ENCODE measurements around the gene IZUMO1.
"Not testable (repeated sequence)": the region's sequence is repeated elsewhere in the genome, so short reads cannot be mapped to it uniquely, and the experiment has no call there.

The IZUMO1 gene

DNA sequence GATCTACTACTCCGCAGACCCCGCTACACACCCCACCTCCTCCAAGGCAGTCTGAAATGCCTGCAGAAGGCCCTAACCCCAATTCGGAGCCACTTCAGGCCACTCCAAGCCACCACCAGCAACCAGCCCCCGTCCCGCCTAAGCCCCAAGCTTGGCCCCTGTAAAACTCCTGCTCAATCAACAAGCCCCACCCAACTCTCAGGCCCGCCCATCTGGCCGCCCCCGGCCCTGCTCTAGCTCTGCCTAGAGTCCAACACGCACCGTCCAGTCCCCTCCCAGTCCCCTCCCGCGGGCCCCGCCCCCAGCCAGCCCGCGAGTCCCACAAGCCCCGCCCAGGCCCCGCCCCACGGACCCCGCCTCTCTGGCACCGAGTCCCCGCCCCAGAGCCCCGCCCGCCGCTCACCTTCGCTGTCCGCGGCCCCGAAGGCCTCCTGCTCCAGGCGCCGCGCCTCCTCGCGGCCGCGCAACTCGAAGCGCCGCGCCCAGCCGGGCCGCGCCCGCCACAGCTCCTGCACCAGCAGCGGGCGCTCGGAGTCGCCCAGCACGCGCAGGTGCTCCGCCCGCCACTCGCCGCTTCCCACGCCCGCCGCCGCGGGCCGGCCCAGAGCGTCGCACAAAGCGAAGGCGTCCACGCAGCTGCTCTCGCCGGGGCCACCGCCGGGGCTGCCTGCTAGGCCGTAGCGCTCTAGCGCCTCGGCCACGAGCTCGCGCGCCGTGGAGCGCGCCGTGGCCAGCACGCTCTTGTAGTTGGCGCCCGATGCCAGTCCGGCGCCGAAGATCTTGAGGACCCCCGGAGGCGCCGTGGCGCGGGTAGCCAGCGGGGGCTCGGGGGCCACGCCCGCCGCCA, 7.9 kb downstream of the IZUMO1 start:
- DNase-seq (ENCODE audit: low read depth, low spot score): no peak

DNA sequence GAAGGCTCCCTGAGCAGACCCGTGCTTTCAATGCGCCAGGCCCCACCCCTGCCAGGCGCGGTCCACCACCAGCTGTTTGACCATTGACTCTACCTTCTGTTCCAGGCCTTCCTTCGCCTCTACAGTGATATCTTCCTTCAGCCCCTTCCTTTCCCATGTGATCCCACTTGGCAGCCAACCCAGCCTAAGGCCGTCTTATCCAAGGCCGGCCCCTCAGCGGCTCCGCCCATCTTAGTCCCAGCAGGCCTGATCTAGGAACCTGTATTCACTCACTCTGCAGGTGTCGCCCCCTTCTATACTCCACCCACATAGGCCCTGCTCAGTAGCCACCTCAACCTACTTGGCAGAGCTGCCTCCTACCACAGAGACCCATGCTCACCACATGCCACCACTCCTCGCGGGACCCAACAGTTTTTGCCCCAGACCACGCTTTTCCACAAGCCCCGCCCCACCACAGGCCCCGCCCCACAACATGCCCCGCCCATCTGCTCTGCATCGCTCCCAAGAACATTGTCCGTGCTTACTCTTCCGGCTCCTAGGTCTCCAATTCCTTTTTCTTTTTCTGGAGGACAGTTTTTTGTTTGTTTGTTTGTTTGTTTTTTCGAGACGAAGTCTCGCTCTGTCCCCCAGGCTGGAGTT, 9.2 kb downstream of the IZUMO1 start:
- no peak for DNase-seq (ENCODE audit: low read depth, low spot score)

- no peak for DNase-seq (ENCODE audit: low read depth, low spot score)
These were observed 11.6 kb downstream of the IZUMO1 start for GRCh38 chr19:48735031-48735615.

DNA sequence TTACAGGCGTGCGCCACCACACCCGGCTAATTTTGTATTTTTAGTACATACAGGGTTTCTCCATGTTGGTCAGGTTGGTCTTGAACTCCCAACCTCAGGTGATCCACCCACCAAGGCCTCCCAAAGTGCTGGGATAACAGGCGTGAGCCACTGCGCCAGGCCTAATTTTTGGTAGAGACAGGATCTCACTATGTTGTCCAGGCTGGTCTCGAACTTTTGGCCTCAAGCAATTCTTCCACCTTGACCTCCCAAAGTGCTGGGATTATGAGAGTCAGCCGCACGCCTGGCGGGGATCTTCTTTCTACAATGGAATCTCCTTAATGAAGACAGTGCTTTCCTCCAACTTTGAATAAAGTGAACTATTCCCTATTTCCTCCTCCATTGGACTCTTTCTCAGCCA, 12.1 kb downstream of the IZUMO1 start:
- no peak for DNase-seq (ENCODE audit: low read depth, low spot score)

DNA sequence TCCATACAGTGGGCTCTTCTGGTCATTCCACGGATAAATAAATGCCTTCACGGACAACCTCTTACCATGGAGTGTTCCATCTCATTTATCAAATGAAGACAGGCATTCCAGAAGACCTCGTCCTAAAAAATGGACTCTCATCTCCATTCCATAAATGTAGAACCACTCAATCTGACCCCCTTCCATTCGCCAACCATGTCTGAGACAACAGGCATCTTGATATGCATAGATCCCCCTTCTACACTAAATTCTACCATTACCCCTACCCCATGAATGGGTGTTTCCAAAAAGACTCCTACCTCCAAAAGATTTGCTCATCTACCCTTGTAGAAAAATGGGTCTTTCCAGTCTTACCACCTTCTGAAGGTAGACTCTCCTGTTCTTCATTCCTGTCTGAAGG, 15.3 kb downstream of the IZUMO1 start:
- no peak for DNase-seq (ENCODE audit: low read depth, low spot score)

DNA sequence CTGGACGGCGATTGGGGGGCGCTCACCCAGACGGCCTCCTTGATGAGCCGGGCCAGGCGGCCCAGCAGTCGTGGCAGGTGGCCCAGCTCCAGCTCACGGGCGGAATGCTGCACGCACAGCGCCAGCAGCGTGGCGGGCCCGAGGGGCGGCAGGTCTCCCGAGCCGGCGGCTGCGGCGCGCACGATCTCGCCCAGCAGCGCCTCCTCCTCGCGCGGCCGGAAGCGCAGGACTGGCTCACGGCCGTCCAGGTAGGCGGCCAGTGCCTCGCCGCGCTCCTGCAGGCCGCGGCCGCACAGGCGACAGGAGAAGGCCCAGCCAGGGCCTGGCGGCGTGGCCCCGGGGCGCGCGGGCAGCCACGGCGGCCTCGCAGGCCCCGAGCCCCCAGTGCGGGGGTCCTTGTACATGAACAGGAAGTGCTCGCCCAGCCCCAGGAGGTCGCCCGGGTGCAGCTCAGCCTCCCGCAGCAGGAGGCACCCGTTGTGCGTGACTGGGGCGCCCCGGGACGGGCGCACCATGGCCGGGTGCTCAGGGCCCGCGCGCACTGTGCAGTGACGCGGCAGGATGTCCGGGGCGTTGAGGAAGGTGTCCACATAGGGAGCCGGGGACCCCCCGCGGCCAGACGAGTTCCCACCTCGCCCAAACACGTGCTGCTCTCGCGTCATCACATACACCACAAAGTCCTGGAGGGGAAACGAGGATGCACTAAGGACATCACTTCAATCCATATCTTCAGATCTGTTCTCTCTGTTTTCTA, 17.6 kb downstream of the IZUMO1 start:
- no peak for DNase-seq (ENCODE audit: low read depth, low spot score)

GRCh38 chr19:48726556-48726955, 20.2 kb downstream of the IZUMO1 start:
- no peak for DNase-seq (ENCODE audit: low read depth, low spot score)

- peak; percentile 74 for DNase-seq (ENCODE audit: low read depth, low spot score)
These were observed 21.6 kb downstream of the IZUMO1 start for GRCh38 chr19:48724796-48725753.

DNA sequence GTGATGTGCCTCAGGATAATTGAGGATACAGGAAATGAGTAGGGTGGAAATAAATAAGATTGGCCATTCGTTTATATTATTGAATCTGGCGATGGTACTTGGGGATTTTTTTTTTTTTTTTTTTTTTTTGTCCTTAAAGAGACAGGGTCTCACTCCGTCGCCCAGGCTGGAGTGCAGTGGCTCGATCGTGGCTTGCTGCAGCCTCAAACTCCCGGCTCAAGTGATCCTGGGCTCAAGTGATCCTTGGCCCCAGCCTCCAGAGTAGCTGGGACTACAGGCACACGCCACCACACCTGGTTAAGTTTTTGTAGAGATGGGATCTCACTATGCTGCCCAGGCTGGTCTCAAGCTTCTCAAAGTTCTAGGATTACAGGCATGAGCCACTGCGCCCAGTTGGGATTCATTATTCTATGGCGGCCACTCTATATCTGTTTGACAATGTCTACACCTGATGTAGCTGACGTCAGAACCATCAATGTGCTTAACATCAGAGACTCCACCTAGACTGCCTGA, 24.5 kb downstream of the IZUMO1 start:
- no peak for DNase-seq (ENCODE audit: low read depth, low spot score)

DNA sequence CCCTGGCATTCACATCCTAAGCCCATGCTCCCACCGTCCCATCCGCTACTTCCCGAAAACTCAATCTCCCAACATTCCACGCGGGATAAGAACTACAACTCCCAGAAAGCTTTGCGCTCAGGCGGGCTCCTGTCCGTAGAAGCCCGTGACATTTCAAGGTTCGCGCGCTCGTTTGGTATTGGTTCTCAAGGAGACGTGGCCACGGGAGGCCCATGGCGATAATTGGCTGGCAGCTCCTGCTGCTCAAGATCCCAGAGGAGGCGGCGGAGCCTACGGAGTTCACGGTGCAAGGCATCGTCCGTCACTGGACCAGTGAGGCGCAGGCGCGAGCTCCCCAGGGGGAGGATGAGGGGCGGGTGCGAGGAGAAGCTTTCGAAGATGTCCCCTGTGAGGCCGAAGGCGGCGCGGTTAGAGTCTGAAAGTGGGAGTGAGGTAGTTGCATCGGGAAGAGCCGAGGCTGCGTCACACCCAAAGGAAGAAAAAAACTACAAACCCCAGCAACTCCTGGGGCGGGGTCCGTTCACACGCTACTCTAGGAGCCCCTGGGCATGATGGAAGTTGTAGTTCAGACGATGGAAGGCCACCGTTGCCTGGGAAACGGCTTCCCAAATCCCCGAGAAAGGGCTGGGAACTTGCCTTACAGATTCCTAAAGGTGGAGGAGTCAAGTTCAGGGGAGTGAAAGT, 26.0 kb downstream of the IZUMO1 start:
- DNase-seq (ENCODE audit: low read depth, low spot score): peak; percentile 97

DNA sequence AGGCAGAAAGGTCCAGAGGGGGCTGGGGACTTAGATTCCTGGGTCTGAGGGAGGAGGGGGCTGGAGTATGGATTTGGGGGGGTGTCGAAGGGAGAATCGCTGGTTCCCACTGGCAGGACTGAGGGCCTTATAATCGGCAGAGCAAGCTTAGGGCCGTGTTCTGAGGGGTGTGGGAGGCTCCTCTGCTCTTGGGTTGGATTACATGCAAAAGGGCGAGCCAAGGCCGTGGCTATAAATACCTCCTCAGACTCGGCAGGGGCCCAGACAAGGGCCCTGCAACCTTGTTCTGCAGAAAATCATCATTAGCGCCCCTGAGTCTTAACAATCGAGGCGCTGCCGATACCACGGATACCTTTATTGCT, 26.5 kb downstream of the IZUMO1 start:
- no peak for DNase-seq (ENCODE audit: low read depth, low spot score)

GRCh38 chr19:48719263-48720171, 27.2 kb downstream of the IZUMO1 start, which contains the start of gene MAMSTR:
MAMSTR (minus strand) TSS chr19:48719725; CDS start chr19:48719031, 694 bp downstream.
- DNase-seq (ENCODE audit: low read depth, low spot score): no peak

GRCh38 chr19:48718711-48719231, 27.9 kb downstream of the IZUMO1 start:
- DNase-seq (ENCODE audit: low read depth, low spot score): no peak

DNA sequence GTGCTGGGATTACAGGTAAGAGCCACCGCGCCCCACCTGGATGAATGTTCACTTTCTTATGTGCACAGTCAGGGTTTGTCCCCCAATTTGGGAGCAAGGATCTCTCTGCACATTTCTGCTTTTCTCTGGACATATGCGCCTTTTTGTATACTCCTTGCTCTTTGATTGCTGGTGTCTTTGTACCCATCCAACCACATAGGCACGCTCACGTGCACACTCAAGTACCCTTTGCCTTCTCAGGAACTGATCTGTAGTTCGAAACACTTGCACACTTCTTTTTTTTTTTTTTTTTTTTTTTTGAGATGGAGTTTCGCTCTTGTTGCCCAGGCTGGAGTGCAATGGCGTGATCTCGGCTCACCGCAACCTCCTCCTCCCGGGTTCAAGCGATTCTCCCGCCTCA, 28.6 kb downstream of the IZUMO1 start:
- DNase-seq (ENCODE audit: low read depth, low spot score): not testable (repeated sequence)

- no peak for DNase-seq (ENCODE audit: low read depth, low spot score)
These were observed 30.0 kb downstream of the IZUMO1 start for GRCh38 chr19:48716562-48717291.

DNA sequence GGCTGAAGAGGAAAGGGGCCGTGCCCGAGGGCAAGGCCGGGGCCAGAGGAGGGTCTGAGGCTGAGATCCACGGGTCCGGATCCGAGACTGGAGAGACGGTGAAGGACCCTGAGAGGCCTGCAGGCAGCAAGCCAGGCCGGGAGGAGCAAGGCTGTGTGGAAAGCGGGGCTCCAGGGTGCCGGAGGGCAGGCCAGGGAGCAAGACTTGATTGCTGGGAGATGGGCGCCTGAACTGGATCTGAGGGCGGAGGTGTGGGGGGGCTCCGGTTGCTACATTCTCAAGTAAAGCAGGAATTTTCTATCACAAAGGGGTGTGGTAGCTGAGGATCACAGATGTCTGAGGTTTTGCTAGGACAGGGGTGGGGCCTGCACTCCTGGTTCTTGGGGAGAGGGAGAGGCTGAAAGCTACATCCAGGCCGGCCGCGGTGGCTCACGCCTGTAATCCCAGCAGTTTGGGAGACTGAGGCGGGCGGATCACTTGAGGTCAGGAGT, 31.0 kb downstream of the IZUMO1 start:
- no peak for DNase-seq (ENCODE audit: low read depth, low spot score)

DNA sequence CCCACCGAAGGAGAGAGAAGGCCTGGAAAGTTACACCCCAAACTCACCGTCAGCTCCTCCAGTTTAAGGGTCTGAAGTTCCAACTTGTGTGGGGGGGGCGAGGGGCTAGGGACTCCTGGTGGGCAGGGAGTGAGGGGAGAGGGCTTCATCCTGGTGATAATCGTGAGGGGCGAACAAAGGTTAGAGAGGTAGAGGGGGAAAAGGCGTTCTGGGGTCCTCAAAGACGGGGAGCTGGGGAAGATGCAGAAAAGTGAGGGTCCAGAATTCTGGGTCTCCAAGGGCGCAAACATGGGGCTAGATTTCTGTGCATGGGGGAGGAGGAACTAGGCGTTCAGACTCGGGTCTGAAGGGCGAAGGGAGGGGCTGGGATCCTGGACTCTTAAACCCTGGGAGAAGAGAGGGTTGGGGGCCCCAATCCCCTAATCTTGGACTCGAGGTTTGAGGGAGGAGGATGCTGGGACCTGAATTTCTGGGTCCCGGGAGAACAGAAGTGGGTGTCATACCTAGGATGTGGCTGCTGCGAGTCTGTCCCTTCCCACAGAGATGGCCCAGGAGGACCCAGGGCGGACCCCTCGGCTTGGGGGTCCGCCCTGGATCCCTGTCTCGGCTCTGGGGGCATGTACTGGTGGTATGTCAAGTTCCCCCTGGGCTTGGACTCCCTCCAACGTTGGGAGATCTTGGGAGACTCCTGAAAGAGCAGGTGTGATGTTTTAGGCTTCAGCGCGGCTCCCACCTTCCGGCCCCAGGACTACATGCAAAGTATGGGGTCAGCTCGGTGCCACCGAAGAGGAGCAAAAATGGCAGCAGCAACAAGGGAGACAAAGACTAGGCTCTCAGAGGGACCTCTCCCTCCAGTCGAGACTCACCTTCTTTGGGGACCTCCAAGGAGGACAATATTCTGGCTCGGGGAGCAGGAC, 31.7 kb downstream of the IZUMO1 start:
- DNase-seq (ENCODE audit: low read depth, low spot score): no peak
